T-helper 17 cell (primary cell): ENCODE results near the gene TYR. TPM values are rescaled to one million over a fixed set of nuclear protein-coding genes. Genes with fewer than 3 reads are reported as not detected.
"Not testable (repeated sequence)": the region's sequence is repeated elsewhere in the genome, so short reads cannot be mapped to it uniquely, and the experiment has no call there.

Experiments
- ATAC-seq: fragments of 150-1000 bp; cut with Tn5 transposase; 2 replicates; pipeline ENCODE4 v1.10.0; 2021; ENCODE audit warnings: mild to moderate bottlenecking, moderate library complexity
- DNase-seq, 3 donors: peaks; one replicate each; pipeline versions ENCODE4 v3.0.0 to v3.0.0-alpha.2; 2020 to 2021
- H3K9me3 ChIP-seq: one replicate; pipeline ENCODE4 v1.7.0; 2013; ENCODE audit warnings: low read length, mild to moderate bottlenecking; ENCODE audit not compliant: control insufficient read depth, poor library complexity, severe bottlenecking
- H3K27ac Mint-ChIP-seq: one replicate; pipeline ENCODE4 v1.8.0; 2022; ENCODE audit warnings: mild to moderate bottlenecking, moderate library complexity, mixed read lengths
- H3K27me3 Mint-ChIP-seq: one replicate; pipeline ENCODE4 v1.8.0; 2022; ENCODE audit warnings: mixed read lengths
- H3K36me3 Mint-ChIP-seq: one replicate; pipeline ENCODE4 v1.8.0; 2022; ENCODE audit warnings: low read depth, mixed read lengths
- H3K4me1 Mint-ChIP-seq: one replicate; pipeline ENCODE4 v1.8.0; 2022; ENCODE audit warnings: mild to moderate bottlenecking, mixed read lengths
- H3K4me3 Mint-ChIP-seq: one replicate; pipeline ENCODE4 v1.8.0; 2022; ENCODE audit warnings: mild to moderate bottlenecking, moderate library complexity, mixed read lengths
- total RNA-seq, 4 donors: library from RNA in 2 of 4; stranded (reverse) in 2 of 4; gene quantifications; one replicate each; pipeline ENCODE4 v1.2.3 and lab custom pipeline; 2022 to 2026

TYR gene
- total RNA-seq, 2 donors from 2014 or later: not detected

DNA sequence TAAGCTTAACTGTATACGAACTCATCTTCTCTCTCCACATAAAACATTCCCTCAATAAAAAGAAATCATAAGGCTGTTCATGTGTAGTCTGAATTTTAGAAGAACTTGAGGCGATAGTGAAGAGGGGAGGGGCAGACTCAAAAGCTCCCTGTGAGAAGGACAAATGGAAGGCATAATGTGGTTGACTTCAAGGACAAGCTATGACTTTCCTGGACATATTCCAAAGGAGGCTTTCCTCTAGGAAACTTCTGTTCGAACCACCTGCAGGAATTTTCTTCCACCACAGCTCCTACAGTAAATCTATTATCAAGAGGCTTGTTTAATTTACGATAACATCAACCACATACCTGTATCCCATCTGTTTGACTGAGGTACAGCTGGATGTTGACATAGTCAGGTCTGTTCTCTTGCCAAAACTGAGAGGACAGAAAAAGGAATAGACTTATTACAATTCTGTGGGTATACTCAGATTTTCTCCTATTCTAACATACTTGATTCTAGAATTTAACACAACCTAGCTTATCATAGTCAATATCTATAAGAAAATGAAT lies 159.5 kb downstream of the TYR start:
- DNase-seq, H3K4me1 Mint-ChIP-seq, ATAC-seq, H3K9me3 ChIP-seq, H3K27me3 Mint-ChIP-seq, H3K27ac Mint-ChIP-seq, H3K4me3 Mint-ChIP-seq, H3K36me3 Mint-ChIP-seq: not testable (repeated sequence)

DNA sequence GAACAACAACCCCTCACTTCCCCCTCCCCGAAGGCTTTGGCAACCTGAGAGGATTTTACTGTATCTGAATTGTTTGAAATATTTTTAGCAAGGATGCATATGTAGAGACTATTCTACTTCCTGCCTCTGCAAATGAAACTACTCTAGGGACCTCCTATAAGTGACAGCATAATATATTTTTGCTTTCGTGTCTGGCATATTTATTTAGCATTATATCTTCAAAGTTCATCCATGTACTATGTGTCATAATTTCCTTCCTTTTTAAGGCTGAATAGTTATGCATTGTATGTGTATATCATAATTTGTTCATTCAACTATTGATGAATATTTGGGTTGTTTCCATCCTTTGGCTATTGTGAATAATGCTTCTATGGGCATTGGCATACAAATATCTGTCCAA lies 160.4 kb downstream of the TYR start:
- ATAC-seq, H3K4me3 Mint-ChIP-seq, H3K4me1 Mint-ChIP-seq, H3K9me3 ChIP-seq, H3K27me3 Mint-ChIP-seq, DNase-seq, H3K36me3 Mint-ChIP-seq, H3K27ac Mint-ChIP-seq: not testable (repeated sequence)

DNA sequence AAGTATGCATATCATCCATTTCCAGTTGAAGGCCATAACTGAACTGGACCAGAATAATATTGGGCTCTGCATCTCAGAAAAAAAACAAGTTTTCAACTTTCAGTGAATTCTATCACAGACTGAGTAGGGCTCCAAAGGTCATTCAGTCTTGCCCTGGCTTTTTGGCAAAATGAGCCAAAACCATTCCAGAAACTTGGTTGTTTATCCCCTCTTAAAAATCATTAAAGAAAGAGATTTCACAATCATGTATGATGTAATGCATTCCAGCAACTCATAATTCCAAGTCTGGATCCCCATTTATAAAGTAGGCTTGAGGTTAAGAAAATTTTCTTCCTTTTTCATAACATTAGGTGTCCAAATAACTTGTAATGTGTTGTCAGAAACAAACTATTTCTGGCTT lies 162.8 kb downstream of the TYR start:
- not testable (repeated sequence) for H3K27me3 Mint-ChIP-seq, H3K36me3 Mint-ChIP-seq, ATAC-seq, DNase-seq, H3K9me3 ChIP-seq, H3K4me1 Mint-ChIP-seq, H3K4me3 Mint-ChIP-seq, H3K27ac Mint-ChIP-seq

DNA sequence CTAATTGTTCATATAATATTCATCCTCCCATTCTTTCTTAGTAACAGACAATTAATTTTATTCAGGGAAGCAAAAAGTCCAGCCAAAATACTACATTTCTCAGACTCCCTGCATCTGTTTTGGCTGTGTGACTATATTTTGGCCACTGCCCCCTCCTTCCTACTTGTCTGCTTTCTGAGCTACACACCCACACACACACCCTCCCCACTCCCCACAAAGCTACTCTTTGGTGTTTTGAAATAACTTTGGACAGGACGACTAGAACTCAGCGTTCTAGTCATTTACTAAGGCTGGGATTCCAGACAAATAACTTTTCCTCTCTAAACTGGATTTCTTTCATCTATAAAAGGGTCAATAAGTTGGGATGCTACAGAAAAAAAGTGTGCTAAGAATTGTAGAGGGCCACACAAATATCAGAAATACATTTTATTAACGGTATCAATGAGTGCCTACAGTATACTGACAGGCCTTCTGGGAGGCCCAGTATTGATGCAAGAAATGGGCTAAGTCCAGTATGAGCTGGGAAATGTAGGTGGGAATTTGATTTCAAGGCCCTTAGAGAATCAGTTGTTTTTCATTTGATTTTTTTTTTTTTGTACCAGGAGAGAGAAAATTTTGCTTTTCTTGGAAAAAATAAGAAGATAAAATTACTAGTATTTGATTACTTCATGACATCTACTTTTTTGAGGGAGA lies 165.4 kb downstream of the TYR start:
- not testable (repeated sequence) for H3K4me1 Mint-ChIP-seq

More for the DNA sequence above, 165.4 kb downstream of the TYR start:
- not testable (repeated sequence) for H3K27me3 Mint-ChIP-seq, H3K27ac Mint-ChIP-seq, DNase-seq, H3K4me3 Mint-ChIP-seq, H3K9me3 ChIP-seq, ATAC-seq, H3K36me3 Mint-ChIP-seq

Other genes with a start within 250 kb of the TYR start
- not detected for gene GRM5, start 111.9 kb upstream of the TYR start, total RNA-seq